GM18511 (cell line): ENCODE measurements around the gene AIFM1.
A peak's percentile ranks its signal among the peaks of the same experiment; 100 is the strongest.
"Not testable (repeated sequence)": the region's sequence is repeated elsewhere in the genome, so short reads cannot be mapped to it uniquely, and the experiment has no call there.

ENCODE experiments used
- ATAC-seq: cut with Tn5 transposase; IDR thresholded peaks from one replicate; pipeline ENCODE4 v1.9.1; 2021; ENCODE audit warnings: mild to moderate bottlenecking, moderate library complexity; ENCODE audit not compliant: unreplicated experiment

Gene AIFM1

GRCh38 chrX:130120746-130121504 lies 44.7 kb downstream of the AIFM1 start:
- ATAC-seq, result peak; percentile 74

GRCh38 chrX:130120321-130120731 lies 45.3 kb downstream of the AIFM1 start:
- peak; percentile 45 for ATAC-seq

DNA sequence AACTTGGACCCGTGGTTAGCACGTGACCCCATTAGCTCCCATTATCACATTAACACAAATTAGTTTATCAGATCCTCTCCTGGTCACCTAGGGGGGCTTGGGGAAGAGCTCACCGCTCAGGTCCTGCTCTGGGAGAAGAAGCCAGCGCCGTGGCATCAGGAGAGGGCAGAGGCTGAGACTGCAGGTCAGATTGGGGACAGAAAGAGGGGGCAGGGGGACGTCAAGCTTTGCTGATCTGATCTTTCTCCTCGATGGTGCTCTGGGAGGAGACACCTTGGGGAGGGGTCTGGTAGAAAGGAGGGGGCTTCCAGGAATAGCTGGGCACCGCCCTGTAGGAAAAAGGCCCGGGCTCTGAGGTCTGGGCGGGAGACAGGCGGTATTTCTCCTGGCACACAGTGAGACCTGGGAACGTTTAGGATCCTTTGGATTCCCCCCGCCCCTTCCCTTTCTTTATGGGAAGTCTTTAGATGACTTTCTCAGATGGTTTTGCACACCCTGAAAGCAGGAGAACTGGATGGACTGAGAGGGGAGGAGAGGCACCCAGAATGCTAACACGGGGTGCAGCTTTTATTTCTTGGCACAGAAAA lies 46.2 kb downstream of the AIFM1 start:
- ATAC-seq, result no peak

DNA sequence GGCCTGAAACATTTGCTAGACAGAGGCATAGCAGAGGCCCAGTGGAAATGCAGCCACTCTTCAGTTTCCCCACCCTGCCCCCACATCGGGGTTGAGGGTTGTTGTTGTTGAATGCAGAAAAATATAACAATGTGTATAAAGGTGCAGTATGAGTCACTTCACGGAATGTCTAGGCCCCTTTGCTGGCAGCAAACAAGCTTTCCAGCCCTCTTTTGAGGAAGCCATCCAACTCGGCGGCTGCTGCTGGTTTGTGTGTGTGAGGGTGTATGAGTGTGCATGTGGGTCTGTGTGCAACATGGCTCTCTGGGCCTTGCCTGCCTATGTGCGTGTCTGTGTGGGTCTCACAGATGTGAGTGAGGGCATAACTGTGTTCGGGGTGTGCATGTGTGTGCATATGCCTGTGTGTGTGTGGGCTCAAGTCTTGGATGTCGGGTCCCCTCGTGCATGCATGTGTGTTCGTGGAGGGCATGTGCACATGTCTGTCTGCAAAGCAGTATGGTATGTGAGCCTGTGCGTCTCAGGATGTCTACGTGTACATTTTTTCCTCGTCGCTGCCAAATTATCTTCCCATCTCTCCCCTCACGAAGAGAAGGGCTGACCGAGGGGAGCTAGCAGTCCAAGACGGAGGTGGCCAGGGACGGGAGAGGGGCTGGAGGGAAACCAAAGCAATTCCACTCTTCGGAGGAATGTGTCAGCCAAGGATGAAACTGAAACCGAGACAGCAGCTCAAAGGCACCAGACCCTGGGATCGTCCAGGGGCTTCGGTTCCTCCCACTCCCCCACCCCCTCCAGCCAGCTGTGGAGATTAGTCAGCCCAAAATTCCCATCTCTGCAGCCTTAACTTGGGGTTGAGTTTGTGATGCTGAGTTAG lies 47.0 kb downstream of the AIFM1 start:
- no peak for ATAC-seq

DNA sequence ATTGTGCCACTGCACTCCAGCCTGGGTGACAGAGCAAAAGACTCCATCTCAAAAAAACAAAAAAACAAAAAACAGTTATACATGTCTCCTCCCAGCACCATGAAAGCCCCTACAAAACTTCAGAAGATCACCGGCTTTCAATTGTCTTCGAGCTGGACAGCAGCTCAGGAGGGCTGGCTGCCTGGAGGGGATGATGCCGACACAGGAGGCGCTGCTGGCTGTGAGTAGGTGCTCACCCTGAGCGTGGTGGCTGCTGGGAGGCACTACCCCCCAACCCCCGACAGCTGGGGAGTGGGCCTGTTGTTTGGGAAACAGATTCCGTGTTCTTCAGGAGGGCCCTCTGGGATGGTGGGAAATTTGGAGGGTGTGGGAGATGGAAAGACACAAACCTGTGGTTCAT lies 48.5 kb downstream of the AIFM1 start:
- no peak for ATAC-seq

- ATAC-seq, result not testable (repeated sequence)
Observed at GRCh38 chrX:130115119-130115885, 50.3 kb downstream of the AIFM1 start.

- no peak for ATAC-seq
Observed at GRCh38 chrX:130114141-130114588, 51.5 kb downstream of the AIFM1 start.

- no peak for ATAC-seq
Observed at GRCh38 chrX:130111220-130112154, 54.2 kb downstream of the AIFM1 start.

DNA sequence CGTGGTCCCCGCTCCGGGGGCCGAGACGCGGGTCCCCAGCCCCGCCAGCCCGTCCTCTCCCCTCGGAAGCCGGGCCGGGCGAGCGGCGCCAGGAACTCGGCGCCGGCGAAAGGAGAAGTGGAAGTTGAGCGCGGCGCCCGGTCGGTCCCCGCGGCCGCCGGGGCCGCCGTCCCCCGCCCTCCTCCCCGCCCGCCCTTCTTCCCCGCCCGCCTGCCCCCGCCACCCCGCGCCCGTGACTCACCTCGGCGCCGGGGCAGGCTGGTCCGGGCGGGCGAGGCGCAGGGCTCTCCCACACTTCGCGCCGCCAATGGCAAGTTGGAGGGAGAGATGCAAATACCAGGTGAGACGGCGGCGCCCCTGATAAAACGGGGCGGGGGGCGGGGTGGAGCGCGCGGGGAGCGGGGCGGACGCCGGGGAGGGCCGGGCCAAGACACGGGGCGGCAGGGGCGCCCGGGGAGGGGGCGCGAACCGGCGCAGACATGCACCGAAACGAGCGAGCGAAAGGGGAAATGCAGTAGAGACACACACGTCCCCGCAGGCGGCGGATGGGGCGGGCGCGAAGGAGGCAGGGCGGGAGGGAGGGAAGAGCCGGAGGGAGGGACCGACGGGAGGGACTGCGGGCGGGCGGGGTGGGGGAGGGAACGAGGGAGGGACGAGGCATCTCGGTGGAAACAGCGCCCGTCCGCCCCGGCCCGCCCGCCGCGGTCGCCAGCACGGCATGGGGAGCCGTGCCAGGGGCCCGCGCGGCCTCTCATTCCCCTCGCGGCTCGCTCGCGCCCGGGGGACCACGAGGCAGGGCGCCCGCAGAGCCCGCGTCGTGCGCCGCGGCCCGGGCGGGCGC lies 55.0 kb downstream of the AIFM1 start, which contains the start of gene ELF4:
ELF4 (minus strand) TSS at position 119 of the 841 bp plus-strand sequence. CDS start 29,167 bp downstream, outside the sequence.
- peak; percentile 41 for ATAC-seq

- ATAC-seq, result peak; percentile 7
Observed at GRCh38 chrX:130109429-130110378, 55.9 kb downstream of the AIFM1 start.

- ATAC-seq, result peak; percentile 76
Observed at GRCh38 chrX:130108647-130109428, 56.8 kb downstream of the AIFM1 start.

DNA sequence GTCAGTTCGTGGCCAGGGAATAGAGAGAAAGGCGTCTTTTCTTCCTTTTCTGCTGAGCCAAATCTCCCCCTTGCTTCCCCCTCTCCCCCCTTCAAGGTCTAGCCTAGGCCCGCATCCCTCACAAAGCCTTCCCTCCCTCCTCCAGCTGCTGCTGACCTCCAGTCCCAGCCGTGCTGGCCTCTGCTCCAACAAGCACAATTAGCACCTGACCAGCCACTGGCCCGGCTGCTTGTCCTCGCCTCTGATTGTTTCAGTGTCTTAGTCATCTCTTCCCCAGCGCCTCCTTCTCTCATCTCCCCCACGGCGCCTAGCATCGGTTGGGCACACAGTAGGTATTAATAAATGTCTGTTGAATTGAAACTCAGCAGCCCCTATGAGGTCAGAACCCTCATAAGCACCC lies 59.6 kb downstream of the AIFM1 start:
- ATAC-seq, result no peak

GRCh38 chrX:130105244-130105643 lies 60.4 kb downstream of the AIFM1 start:
- ATAC-seq, result no peak

GRCh38 chrX:130103605-130104004 lies 62.0 kb downstream of the AIFM1 start:
- ATAC-seq, result no peak

- ATAC-seq, result no peak
Observed at GRCh38 chrX:130100180-130100579, 65.5 kb downstream of the AIFM1 start.

- ATAC-seq, result no peak
Observed at GRCh38 chrX:130098210-130098552, 67.5 kb downstream of the AIFM1 start.
